ENCODE data around the gene C14orf93.
A peak's percentile ranks its signal among the peaks of the same experiment; 100 is the strongest.
"Not testable (repeated sequence)": the region's sequence is repeated elsewhere in the genome, so short reads cannot be mapped to it uniquely, and the experiment has no call there.

The C14orf93 gene

DNA sequence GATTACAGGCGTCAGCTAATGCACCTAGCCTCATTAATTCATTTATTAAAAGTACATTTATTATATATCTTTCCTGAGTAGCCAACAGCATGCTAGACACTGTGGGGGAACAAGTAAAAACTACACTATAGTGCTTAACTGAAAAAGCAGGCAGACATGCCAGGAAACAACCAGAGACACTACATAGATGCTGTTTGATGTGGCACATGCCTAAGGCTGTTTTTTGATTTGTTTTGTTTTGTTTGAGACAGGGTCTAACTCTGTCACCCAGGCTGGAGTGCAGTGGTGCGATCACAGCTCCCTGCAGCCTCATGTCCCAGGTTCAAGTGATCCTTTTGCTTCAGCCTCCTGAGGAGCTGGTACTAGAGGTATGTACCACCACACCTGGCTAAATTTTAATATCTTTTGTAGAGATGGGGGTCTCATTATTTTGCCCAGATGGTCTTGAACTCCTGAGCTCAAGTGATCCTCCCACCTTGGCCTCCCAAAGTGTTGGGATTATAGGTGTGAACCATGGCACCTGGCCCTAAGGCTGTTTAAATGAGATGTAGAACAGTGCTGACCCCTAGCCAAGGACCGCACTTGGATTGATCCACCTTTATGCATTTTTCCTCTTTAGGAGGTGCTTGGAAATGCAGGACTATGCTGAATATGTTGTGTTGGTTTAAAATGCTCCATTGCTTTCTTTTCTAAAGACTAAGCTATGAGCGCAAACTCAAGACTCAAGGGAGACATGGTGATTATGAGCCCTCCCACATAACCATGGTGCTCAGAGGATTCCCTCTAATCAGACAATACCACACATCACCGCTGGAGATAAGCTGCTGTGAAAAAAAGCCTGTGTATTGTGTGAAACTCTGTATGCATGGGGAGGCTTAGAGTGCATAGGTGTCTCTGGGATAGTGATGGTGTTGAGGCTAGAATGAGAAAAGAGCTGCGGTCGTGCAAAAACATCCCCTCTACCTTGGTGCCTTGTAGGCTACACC lies 10.5 kb upstream of the C14orf93 start:
- no peak for DNase-seq

- no peak for DNase-seq
Observed at GRCh38 chr14:23018107-23018506, 8.2 kb upstream of the C14orf93 start.

- DNase-seq, result no peak
Observed at GRCh38 chr14:23017091-23017490, 7.1 kb upstream of the C14orf93 start.

- DNase-seq, result no peak
Observed at GRCh38 chr14:23015618-23016017, 5.7 kb upstream of the C14orf93 start.

GRCh38 chr14:23013749-23014054 lies 3.8 kb upstream of the C14orf93 start:
- not testable (repeated sequence) for DNase-seq

DNA sequence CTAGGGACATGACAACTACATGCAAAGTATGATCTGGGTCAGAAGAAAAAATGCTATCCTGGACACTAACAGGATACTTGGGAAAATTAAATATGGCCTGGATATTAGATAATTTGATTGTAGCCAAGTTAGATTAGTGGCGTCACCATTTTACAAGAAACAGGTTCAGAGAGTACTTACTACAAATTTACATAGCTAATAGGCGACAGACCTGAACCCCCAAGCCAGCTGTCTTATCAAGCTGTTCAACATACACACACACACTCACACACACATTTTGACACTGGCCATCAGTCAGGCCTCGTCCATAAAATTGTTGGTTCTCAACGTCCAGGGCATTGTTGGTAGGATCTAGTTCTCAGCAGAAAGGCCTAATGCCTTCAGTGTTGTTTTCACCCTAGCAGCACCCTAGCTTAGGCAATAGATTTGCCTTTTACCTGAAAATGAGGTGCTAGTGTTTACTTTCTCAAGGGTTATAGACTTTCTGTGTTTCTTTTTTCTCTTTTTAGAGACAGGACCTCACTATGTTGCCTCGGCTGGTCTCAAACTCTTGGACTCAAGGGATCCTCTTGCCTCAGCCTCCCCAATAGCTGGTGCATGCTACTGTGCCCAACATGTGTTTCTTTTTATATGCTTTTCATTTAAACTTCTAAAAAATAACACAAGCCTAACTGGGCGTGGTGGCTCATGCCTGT lies 3.3 kb upstream of the C14orf93 start:
- DNase-seq, result no peak

- no peak for DNase-seq
Observed at GRCh38 chr14:23009483-23009938, 432 bp downstream of the C14orf93 start.

- no peak for DNase-seq
Observed at GRCh38 chr14:23008831-23009230, 1.1 kb downstream of the C14orf93 start.

GRCh38 chr14:23006544-23007419 lies 3.2 kb downstream of the C14orf93 start:
- DNase-seq, result peak; percentile 58

GRCh38 chr14:23006188-23006534 lies 3.8 kb downstream of the C14orf93 start:
- DNase-seq, result no peak

DNA sequence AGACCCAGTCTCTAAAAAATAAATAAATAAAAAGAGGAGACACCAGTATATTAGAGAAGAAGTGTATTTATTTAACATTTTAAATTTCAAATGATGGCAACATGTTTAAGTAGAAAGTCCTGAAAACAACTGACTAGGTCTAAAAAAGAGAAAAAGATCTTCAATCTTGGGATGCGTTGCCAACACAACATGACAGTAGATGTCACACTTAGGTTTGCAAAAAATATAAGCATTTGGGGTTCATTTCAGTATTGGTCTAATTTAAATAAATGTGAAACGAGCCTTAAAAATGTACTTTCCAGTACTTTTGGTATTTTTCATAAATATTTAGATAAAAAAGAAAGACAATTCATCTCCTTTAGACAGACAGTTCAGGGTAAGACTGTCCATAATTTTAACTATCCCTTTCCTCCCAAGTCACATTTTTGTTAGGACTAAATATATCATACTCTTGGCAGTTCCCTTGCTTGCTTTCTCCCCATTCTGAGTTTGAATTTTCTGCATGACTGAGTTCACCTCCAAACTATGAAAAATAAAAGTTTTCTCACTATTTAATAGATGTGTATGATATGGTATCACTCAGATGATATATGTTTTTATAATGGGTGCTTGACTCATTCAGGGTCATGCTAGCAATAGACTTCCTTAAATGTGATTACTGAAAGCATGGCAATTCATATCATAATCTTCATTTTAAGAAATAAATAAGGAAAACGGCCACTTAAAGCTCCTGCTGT lies 4.3 kb downstream of the C14orf93 start:
- no peak for DNase-seq

DNA sequence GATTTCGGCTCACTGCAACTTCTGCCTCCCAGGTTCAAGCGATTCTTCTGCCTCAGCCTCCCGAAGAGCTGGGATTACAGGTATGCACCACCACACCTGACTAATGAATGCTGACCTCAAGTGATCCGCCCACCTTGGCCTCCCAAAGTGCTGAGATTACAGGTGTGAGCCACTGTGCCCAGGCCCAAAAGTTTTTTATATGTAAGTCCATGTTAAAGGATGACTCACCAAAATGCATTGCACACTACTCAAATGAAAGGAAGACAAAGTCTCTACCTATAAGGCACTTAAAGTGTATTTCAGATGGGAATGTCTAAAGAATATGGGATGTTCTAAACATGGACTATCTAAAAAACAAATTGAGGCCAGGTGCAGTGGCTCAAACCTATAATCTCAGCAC lies 5.7 kb downstream of the C14orf93 start:
- DNase-seq, result not testable (repeated sequence)

- DNase-seq, result no peak
Observed at GRCh38 chr14:23002592-23002991, 7.4 kb downstream of the C14orf93 start.

GRCh38 chr14:23000860-23001259 lies 9.1 kb downstream of the C14orf93 start:
- DNase-seq, result no peak

GRCh38 chr14:22998329-22999012 lies 11.5 kb downstream of the C14orf93 start:
- no peak for DNase-seq

- no peak for DNase-seq
Observed at GRCh38 chr14:22997676-22998323, 12.1 kb downstream of the C14orf93 start.

- DNase-seq, result no peak
Observed at GRCh38 chr14:22996768-22997654, 12.9 kb downstream of the C14orf93 start.

DNA sequence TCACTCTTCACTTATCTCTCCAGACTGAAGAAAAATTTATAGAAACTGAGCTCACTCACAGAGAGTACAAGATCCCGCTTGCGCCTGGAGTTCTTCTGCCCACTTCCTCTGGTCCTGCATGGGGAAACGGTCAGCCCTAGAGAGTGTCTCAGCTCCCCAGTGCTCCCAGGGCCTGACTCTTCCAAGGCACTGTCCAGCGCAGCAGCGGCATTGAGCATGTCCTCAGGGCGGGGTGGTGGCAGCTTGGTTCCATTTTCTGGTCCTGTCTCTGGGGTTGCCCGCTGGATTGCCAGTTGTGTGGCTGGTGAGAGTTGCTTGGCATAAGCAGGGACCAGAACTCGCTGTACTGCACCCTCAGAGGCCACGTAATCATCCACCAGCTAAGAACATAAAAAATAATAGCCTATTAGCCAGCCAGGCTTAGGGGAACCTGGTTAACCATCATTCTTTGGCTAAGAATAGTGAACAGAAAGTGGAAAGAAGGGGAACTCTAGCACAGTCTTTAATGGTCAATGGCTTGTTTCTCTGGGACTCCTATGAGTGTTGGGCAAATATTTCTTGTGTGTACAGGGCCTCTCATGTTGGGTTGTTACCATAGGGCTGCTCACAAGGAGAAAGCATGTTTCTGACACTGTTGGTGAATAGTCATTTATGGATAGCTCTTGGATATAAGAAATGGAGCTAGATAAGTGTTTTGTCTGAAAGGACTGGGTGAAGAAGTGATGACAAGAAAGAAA lies 13.9 kb downstream of the C14orf93 start:
- no peak for DNase-seq

GRCh38 chr14:22994762-22995275 lies 15.1 kb downstream of the C14orf93 start:
- DNase-seq, result no peak
